HG03039 (cell line): ENCODE data around the gene PPP1R1A.

Source experiments
- ATAC-seq: cut with Tn5 transposase; IDR thresholded peaks from one replicate; pipeline ENCODE4 v1.9.1; 2021; ENCODE audit warnings: mild to moderate bottlenecking, moderate library complexity; ENCODE audit not compliant: unreplicated experiment

Gene PPP1R1A

GRCh38 chr12:54538136-54538700 lies 50.2 kb downstream of the PPP1R1A start:
- no peak for ATAC-seq

GRCh38 chr12:54535474-54535873 lies 53.0 kb downstream of the PPP1R1A start:
- ATAC-seq = no peak

GRCh38 chr12:54529581-54529980 lies 58.9 kb downstream of the PPP1R1A start:
- ATAC-seq = no peak
